ENCODE measurements around the gene MEIOB.
A peak's percentile ranks its signal among the peaks of the same experiment; 100 is the strongest.

MEIOB gene

GRCh38 chr16:1818204-1818872 lies 53.6 kb downstream of the MEIOB start:
- DNase-seq (ENCODE audit: low read depth in 2 of 2): no peak
- no peak overlapping the region for H3K4me3 ChIP-seq (replicated peaks in 1 of 2; ENCODE audit: low read depth in 2 of 2, low read length in 2 of 2)
- TF ChIP-seq, protein P1, sequence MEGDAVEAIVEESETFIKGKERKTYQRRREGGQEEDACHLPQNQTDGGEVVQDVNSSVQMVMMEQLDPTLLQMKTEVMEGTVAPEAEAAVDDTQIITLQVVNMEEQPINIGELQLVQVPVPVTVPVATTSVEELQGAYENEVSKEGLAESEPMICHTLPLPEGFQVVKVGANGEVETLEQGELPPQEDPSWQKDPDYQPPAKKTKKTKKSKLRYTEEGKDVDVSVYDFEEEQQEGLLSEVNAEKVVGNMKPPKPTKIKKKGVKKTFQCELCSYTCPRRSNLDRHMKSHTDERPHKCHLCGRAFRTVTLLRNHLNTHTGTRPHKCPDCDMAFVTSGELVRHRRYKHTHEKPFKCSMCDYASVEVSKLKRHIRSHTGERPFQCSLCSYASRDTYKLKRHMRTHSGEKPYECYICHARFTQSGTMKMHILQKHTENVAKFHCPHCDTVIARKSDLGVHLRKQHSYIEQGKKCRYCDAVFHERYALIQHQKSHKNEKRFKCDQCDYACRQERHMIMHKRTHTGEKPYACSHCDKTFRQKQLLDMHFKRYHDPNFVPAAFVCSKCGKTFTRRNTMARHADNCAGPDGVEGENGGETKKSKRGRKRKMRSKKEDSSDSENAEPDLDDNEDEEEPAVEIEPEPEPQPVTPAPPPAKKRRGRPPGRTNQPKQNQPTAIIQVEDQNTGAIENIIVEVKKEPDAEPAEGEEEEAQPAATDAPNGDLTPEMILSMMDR (IDR thresholded peaks at IDR 0.05; ENCODE audit: low read depth, low read length): no peak

GRCh38 chr16:1817716-1818115 lies 54.2 kb downstream of the MEIOB start:
- no peak for DNase-seq (ENCODE audit: low read depth in 2 of 2)
- TF ChIP-seq, protein P1 (IDR thresholded peaks at IDR 0.05; ENCODE audit: low read depth, low read length): no peak
- H3K4me3 ChIP-seq (replicated peaks in 1 of 2; ENCODE audit: low read depth in 2 of 2, low read length in 2 of 2): no peak overlapping the region

GRCh38 chr16:1817276-1817589 lies 54.7 kb downstream of the MEIOB start:
- DNase-seq (ENCODE audit: low read depth in 2 of 2): no peak
- no peak overlapping the region for H3K4me3 ChIP-seq (replicated peaks in 1 of 2; ENCODE audit: low read depth in 2 of 2, low read length in 2 of 2)
- TF ChIP-seq, protein P1 (IDR thresholded peaks at IDR 0.05; ENCODE audit: low read depth, low read length): no peak

DNA sequence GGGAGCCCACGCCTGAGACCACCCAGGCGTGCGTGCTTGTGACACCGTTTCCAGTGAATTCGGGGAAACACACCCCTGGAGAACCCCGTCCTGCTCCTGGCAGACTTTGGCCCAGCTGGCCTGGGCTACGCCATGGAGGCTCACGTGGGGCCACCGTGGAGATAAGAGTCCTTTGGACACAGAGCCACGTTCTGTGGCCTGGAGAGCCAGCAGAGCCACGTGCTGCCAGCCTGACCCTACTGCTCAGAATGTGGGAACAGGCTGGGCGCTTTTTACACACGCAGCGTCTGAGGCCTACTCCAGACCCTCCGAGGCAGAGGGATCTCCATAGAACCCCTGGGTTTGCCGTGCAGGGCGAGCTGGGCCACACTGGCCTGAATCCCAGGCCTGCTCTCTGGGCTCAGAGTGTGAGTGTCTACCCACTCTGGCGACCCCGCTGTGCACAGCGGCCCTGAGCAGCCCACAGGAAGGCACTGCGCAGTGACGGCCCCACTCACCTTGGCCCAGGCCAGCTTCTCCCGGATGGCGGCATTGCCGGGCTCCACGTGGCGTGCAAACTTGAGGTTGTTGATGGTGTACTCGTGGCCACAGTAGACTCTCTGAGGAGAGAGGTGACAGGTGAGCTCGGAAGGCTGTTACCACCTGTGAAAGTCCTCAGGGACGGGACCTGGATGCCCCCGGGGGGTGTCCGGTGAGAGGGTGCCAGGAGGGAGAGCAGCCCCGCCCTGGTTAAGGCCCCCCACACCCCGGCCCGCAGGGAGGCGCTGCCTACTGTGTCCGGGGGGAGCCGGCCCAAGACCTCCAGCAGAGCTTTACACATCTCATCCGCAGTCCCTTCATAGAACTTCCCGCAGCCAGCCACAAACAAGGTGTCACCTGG lies 55.3 kb downstream of the MEIOB start:
- TF ChIP-seq, protein P1 (IDR thresholded peaks at IDR 0.05; ENCODE audit: low read depth, low read length): no peak
- no peak overlapping the region for H3K4me3 ChIP-seq (replicated peaks in 1 of 2; ENCODE audit: low read depth in 2 of 2, low read length in 2 of 2)
- no peak for DNase-seq (ENCODE audit: low read depth in 2 of 2)

DNA sequence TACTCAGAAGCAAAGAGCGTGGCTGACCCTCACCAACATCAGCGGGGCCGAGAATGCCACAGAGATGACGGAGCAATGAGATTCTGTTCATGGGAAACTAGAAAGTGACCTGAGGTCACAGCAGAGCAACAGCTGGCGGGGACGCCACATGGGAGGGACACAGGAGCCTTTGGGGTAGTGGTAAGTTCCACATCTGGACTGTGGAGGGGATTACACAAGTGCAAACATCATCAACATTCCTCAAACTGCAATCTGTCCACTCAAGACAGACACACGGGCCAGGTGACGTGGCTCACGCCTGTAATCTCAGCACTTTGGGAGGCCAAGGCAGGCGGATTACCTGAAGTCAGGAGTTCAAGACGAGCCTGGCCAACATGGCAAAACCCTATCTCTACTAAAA lies 56.5 kb downstream of the MEIOB start:
- H3K4me3 ChIP-seq (replicated peaks in 1 of 2; ENCODE audit: low read depth in 2 of 2, low read length in 2 of 2): no peak overlapping the region
- no peak for DNase-seq (ENCODE audit: low read depth in 2 of 2)
- TF ChIP-seq, protein P1 (IDR thresholded peaks at IDR 0.05; ENCODE audit: low read depth, low read length): no peak

DNA sequence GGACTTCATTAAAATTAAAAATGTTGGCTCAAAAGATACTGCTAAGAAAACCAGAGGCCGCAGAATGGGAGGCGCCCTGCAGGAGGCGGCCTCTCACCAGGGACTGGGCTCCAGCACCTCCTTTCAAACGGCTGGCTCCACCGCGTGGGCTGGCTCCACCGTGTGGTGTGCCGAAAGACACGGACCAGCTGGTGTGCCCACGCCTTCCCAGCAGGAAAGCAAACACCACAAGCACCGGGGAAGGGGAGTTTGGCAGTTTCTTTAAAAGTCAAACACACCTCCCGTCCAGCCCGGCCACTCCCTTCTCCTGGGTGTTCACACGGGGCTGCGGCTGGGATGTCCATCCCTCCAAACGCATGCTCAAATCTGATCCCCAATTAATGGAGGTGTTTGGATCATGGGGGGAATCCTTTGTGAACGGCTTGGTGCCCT lies 59.2 kb downstream of the MEIOB start:
- peak; percentile 72 to 89 for DNase-seq (ENCODE audit: low read depth in 2 of 2)
- H3K4me3 ChIP-seq (replicated peaks in 1 of 2; ENCODE audit: low read depth in 2 of 2, low read length in 2 of 2): no peak overlapping the region
- TF ChIP-seq, protein P1 (IDR thresholded peaks at IDR 0.05; ENCODE audit: low read depth, low read length): peak; percentile 57

Data from cardiac fibroblast (primary cell).